Skin of body (tissue), 2 donors: ENCODE measurements around the gene MUC7. TPM values are rescaled to one million over a fixed set of nuclear protein-coding genes. Genes with fewer than 3 reads are reported as not detected.
"Not testable (repeated sequence)": the region's sequence is repeated elsewhere in the genome, so short reads cannot be mapped to it uniquely, and the experiment has no call there.

Experiments
- DNase-seq: peaks from one replicate; lab custom pipeline; 2025; lab: John Stamatoyannopoulos, UW
- total RNA-seq: library from RNA; depleted of rRNA; stranded (reverse); fragments of >200 nt; gene quantifications from one replicate; pipeline ENCODE4 v1.2.3, GENCODE V29; 2014

MUC7 gene
- not detected for total RNA-seq

- DNase-seq, result no peak
Observed at GRCh38 chr4:70471897-70472296, at the start of gene MUC7. TSS of gene MUC7 (plus strand) at chr4:70472197. CDS start at chr4:70474022, 1,825 bp downstream.

DNA sequence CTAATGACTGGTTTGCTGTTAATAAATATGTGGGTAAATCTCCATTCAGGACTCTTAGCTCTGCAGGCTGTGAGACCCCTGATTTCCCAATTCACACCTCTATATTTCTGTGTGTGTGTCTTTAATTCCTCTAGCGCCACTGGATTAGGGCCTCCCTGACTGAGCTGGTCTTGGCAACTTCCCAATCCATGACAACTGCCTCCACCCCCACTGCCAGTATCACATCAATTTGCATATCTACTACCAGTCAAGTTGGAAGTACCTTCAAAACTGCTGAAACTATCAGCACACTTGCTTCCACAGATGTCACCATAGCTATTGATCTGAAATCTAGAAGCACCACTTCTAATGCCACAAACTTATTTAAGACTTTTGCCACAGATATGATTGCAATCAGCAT is 46.7 kb upstream of the MUC7 start:
- DNase-seq, result no peak

DNA sequence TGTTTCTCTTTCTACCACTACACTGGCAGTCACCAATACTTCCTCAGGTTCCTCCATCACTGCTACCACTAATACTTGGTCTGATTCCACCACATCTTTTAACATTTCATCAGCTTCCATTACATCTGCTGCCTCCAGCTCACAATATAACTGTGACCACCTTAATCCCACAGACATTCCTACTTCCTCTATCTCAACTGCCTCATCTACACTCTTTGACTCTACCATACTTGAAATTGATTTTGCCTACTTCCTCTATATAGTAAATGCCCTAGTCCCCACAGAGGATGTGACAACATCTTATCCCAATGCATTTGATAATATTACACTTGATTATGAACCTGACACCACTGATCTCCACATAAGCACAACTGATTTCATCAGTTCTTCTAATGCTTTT is 45.2 kb upstream of the MUC7 start:
- no peak for DNase-seq

- no peak for DNase-seq
Observed at GRCh38 chr4:70437197-70437596, 34.8 kb upstream of the MUC7 start.

DNA sequence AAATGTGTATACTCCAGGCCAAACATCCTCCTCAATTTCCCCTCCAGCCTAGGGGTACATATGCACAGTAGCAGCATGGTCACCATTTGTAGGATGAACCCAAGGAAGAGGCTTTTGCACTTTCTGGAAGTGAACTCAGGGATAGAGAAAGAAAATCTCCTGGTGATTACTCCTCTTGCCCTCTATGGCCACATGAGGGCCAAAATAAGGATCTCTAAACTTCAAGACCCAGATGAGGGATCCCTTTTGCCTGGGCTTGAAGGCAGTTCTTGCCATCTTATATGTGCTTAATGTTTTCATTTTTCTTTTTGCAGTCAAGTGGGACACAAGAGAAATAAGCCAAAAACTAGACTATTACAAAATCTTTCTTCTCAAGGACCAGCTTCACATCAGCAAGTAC is 29.5 kb upstream of the MUC7 start:
- no peak for DNase-seq

GRCh38 chr4:70443329-70443728 is 28.7 kb upstream of the MUC7 start:
- DNase-seq, result no peak

- DNase-seq, result no peak
Observed at GRCh38 chr4:70449220-70449619, 22.8 kb upstream of the MUC7 start.

GRCh38 chr4:70452946-70453345 is 19.1 kb upstream of the MUC7 start:
- DNase-seq, result no peak

DNA sequence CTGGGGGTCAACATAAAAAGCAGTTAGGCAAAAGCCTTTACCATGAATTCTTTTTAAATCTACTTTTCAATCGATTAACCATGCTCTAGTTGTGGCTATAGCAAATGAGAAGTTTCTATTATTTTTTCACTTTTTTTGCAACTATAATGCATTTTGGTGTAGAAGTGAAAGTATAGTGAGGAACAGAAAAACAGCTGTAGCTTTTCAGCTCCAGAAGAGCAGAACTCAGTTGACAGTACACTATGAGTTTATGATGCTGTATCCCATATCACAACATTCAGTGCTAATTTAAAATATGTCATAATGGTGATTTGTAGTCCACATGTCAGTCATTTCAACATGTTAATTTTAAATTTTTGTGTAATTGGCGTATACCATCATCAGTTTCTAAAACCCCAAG is 8.7 kb upstream of the MUC7 start:
- no peak for DNase-seq

DNA sequence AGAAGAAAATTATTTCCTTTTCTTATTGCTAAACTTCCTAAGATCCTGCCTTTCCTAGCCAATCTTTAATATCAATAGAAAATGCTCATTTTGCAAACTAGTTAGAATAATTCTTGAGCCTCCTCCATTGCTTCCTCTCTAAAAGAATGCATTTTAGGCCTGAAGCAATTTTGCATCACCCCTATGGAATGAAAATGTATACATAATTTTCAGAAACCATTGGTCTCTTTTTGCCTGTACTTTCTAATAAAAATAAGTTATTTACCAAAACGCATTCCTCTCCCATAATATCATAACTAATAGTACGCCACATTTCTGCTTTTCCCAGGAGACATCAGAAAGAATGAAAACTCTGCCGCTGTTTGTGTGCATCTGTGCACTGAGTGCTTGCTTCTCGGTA is 1.7 kb downstream of the MUC7 start:
- peak; percentile 2 for DNase-seq

DNA sequence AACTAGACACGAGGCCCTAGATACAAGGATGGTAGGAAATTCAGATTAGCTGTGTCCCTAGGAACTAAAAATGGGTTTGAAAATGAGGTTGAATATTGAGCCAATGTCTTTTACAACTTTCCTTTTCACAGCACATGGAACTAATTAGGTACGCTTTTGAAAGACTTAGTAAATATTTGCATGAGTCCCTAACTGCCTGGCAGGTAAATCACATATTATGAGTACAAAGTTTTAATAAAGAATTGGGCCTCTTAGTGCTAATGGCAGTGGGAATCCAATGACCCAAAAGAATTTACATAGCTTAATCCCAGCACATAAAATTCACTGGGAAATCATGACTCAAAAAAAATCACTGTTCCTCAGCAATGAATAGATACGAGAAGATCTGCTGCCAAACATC is 16.8 kb downstream of the MUC7 start:
- DNase-seq, result peak; percentile 9

DNA sequence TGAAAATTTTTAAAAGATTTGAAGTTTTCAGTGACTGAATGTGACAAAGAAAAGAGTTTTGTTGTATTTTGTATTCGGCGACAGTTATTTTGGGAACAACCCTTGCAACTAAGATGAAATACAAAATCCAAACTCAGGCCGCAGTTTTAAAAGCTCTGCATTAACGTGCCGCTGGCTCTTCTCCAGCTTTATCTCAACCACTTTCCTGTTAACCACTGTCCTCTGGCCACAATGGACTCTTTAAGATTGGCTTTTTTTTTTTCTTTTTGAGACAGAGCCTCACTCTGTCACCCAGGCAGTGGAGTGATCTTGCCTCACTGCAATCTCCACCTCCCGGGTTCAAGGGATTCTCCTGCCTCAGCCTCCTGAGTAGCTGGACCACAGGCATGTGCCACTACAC is 24.2 kb downstream of the MUC7 start:
- no peak for DNase-seq

DNA sequence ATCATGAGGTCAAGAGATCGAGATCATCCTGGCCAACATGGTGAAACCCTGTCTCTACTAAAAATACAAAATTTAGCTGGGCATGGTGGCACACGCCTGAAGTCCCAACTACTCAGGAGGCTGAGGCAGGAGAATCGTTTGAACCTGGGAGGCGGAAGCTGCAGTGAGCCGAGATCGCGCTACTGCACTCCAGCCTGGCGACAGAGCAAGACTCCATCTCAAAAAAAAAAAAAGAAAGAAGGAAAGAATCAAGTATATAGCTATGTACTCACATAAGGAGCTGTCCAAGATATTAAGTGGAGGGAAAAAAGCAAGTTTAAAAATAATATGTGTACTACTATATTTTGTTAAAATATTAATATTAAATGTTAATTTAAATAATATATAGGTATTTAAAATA is 29.8 kb downstream of the MUC7 start:
- not testable (repeated sequence) for DNase-seq

- DNase-seq, result no peak
Observed at GRCh38 chr4:70504733-70505132, 32.7 kb downstream of the MUC7 start.

DNA sequence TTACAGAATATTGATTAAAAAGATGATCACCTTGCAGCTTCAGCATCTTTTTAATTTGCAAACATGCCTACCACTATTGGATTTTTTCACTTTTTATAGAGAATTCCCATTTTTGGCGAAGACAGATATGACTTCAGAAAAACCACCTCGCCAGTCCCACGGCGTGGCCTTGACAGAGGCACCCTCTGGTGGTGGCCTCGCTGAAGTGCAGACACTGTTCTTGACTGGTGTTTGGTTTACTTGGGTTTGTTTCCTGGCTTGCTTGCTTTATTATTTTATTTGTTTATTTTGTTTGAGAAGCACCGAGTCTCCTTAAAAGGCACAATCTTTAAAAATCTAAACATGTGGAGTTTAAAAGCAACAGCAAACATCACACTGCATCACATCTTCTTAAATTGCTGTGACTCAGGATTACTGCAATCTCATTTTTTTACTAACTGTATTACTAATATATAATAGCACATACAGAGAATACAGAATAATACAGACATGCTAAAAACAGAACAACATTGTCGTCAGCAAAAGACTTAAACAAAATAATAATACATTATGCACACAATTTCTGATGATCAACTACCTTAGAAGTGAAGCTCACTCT is 33.3 kb downstream of the MUC7 start:
- DNase-seq, result peak; percentile 10

GRCh38 chr4:70508801-70509200 is 36.8 kb downstream of the MUC7 start:
- no peak for DNase-seq

- no peak for DNase-seq
Observed at GRCh38 chr4:70511365-70511764, 39.4 kb downstream of the MUC7 start.

DNA sequence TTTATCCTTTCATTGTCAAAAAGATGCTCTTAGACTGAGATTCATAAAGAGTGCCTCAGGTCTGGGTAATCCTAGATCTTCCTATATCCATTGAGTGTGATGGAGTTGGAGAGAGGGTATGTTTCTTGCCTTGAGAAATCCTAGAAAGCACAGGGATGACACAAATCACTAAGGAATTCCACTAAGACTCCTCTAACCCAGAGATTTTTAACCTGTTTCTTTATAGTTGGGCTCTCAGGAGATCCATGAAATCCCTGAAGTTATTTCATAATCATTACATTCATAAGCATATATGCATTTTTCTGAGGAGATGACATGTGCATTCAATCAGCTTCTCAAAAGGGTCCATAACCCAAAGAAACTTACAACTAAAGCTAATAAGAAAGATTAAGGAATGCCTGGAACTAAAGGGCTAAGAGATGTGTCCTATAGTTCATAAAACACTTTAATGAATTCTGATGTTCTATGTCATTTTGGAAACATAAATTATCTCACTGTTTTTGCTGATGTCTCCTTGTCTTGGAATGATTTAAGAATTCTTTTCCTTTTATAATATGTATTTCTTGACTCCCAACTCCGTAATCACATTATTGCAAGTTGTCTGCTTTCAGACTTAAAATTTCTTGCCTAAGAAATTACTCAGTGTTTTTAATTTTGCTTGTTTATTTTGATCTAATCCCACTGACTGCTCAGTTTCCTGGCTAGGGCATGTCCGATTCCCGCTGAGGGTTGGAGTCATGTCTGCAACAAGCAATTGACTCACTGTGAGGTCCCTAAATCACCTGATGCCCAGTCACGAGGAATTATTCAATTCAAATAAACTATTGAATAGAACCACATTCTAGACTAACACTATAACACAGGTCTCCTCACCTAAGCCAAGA is 43.6 kb downstream of the MUC7 start:
- DNase-seq, result peak; percentile 1

- DNase-seq, result no peak
Observed at GRCh38 chr4:70518269-70518668, 46.3 kb downstream of the MUC7 start, which contains the start of gene AMTN. TSS of gene AMTN (plus strand) at chr4:70518569. CDS start at chr4:70518778, 209 bp downstream.

DNA sequence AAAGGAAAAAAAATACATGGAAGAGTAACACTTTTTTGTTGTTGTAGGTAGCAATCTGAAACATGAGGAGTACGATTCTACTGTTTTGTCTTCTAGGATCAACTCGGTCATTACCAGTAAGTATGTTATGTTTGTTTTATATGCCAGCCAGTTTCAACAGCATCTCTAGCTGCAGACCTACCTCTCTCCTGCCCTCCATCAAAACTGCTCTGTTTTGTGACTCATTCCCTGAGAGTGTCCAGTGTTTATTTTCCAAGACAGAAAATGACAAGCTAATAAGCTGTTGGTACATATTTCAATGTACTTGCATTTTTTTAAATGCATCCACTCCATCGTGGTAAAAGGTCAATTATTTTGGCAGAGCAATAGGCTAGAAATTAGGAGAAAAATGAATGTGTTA is 46.7 kb downstream of the MUC7 start:
- no peak for DNase-seq

DNA sequence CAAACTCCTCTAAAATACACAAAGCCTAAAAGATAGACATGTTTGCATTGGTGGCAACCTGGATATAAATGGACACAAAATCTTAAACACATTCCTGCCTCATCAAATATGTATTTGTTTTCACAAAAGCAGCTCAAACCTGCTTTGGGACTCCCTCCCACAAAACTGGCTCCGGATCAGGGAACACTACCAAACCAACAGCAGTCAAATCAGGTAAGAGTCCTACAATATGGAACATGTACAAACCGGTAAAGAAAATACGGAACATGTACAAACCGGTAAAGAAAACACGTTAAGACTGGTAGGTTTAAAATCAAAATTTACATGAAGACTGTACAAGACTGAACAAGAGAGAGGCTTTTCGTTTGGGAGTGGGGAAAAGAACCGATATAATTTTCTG is 50.6 kb downstream of the MUC7 start:
- no peak for DNase-seq

GRCh38 chr4:70530997-70531396 is 59.0 kb downstream of the MUC7 start:
- no peak for DNase-seq

GRCh38 chr4:70531981-70532380 is 60.0 kb downstream of the MUC7 start:
- DNase-seq, result no peak
